K562 (cell line): ENCODE measurements around the gene MAP4K5. TPM values are rescaled to one million over a fixed set of nuclear protein-coding genes. Genes with fewer than 3 reads are reported as not detected.
A peak's percentile ranks its signal among the peaks of the same experiment; 100 is the strongest.

ENCODE experiments used
- ATAC-seq: fragments of 200-7000 bp; cut with Tn5 transposase; 3 replicates; pipeline ENCODE4 v1.9.1; 2020; ENCODE audit warnings: moderate library complexity
- BruUV-seq: library from RNA; stranded (reverse); fragments of 400-500 nt; replicated peaks from 2 replicates; lab custom pipeline; 2021; lab: Mats Ljungman, UMichigan
- CTCF ChIA-PET: fragments of 300-600 bp; formaldehyde crosslinking; extraction: SDS; loops from one replicate; lab custom pipeline; 2021; ENCODE audit warnings: low intra/inter-chr PET ratio; lab: Yijun Ruan, JAX
- POLR2A ChIA-PET: fragments of 300-600, 350-650 bp; sonication (Branson Sonifier 250); formaldehyde crosslinking; extraction: SDS; loops from one replicate; lab custom pipeline; 2021; ENCODE audit warnings: antibody characterized with exemption, inconsistent platforms; lab: Yijun Ruan, JAX
- DNase-seq, 4 experiments: peaks; one replicate each; pipeline versions ENCODE4 v3.0.0 to v3.0.0-alpha.2; 2011 to 2018; ENCODE audit warnings: low spot score in 3 of 4, mixed read lengths in 3 of 4; ENCODE audit errors: extremely low read depth in 1 of 4
- FAIRE-seq: peaks from 2 replicates; lab custom pipeline; 2011; peaks lifted over from hg19 to GRCh38; lab: Jason Lieb, UNC
- H2AFZ ChIP-seq: 2 replicates; pipeline ENCODE4 v1.6.0; 2011; ENCODE audit warnings: low read depth, low read length, control low read depth, inconsistent platforms
- H3K27ac ChIP-seq: fragments of 200-600 bp; 3 replicates; pipeline ENCODE4 v1.8.0; 2011; ENCODE audit warnings: low read depth, mild to moderate bottlenecking, control low read depth, inconsistent platforms, low read length, moderate library complexity, mixed read lengths; ENCODE audit errors: extremely low read depth
- H3K27me3 ChIP-seq, 2 experiments: fragments of 300-600 bp in 1 of 2; 2 replicates in 1 of 2; 3 replicates in 1 of 2; pipeline versions ENCODE4 v1.6.0 to v1.8.0; 2011; ENCODE audit warnings: inconsistent platforms in 2 of 2, low read length in 2 of 2, mild to moderate bottlenecking in 1 of 2, mixed read lengths in 1 of 2, moderate library complexity in 1 of 2; ENCODE audit not compliant: control insufficient read depth in 2 of 2, insufficient read depth in 2 of 2
- H3K36me3 ChIP-seq: fragments of 300-600 bp; 3 replicates; pipeline ENCODE4 v1.8.0; 2011; ENCODE audit warnings: mild to moderate bottlenecking, low read length, inconsistent platforms; ENCODE audit not compliant: control insufficient read depth, insufficient read depth
- H3K4me1 ChIP-seq, 2 experiments: fragments of 200-600 bp in 1 of 2; replicated peaks in 1 of 2; 2 replicates in 1 of 2; 3 replicates in 1 of 2; pipeline versions ENCODE4 v1.5.1 to v1.8.0; 2011; ENCODE audit warnings: inconsistent platforms in 2 of 2, low read length in 2 of 2, mild to moderate bottlenecking in 1 of 2, mixed read lengths in 1 of 2, moderate library complexity in 1 of 2; ENCODE audit not compliant: control insufficient read depth in 2 of 2, insufficient read depth in 2 of 2
- H3K4me2 ChIP-seq: 2 replicates; pipeline ENCODE4 v1.6.1; 2011; ENCODE audit warnings: low read length, control low read depth, inconsistent platforms, mixed read lengths; ENCODE audit not compliant: insufficient read depth
- H3K4me3 ChIP-seq: fragments of 200-600 bp; sonication (generic), shearing (Covaris generic); 2 replicates; pipeline ENCODE4 v1.5.1; 2016; ENCODE audit warnings: control low read depth, inconsistent platforms
- H3K79me2 ChIP-seq: fragments of 200-600 bp; 3 replicates; pipeline ENCODE4 v1.8.0; 2011; ENCODE audit warnings: low read length, inconsistent platforms; ENCODE audit not compliant: control insufficient read depth, insufficient read depth
- H3K9ac ChIP-seq, 2 experiments: 2 replicates each; pipeline versions ENCODE4 v1.6.0 to v1.6.1; 2011; ENCODE audit warnings: low read depth in 2 of 2, low read length in 2 of 2, control low read depth in 1 of 2, inconsistent platforms in 1 of 2, mild to moderate bottlenecking in 1 of 2, mixed read lengths in 1 of 2; ENCODE audit not compliant: insufficient read depth in 1 of 2
- H3K9me1 ChIP-seq: one replicate; pipeline ENCODE4 v1.6.0; 2011; ENCODE audit warnings: inconsistent platforms, mild to moderate bottlenecking, low read length, moderate library complexity; ENCODE audit not compliant: control insufficient read depth, insufficient read depth
- H3K9me3 ChIP-seq: replicated peaks from 2 replicates; pipeline ENCODE4 v1.5.1; 2011; ENCODE audit warnings: low read depth, low read length, inconsistent platforms; ENCODE audit not compliant: control insufficient read depth, insufficient read depth
- H4K20me1 ChIP-seq: replicated peaks from 2 replicates; pipeline ENCODE4 v1.6.1; 2011; ENCODE audit warnings: low read length, inconsistent platforms, mixed read lengths; ENCODE audit not compliant: control insufficient read depth, insufficient read depth
- FOSL1 ChIP-seq: fragments of 200-800 bp; sonication (Bioruptor generic); conservative IDR thresholded peaks from 2 replicates; pipeline ENCODE4 v1.6.1; 2016; ENCODE audit warnings: missing genetic modification characterization, missing compliant biosample characterization
- FOXA1 ChIP-seq: fragments of 450-650 bp; IDR thresholded peaks from 2 replicates; pipeline ENCODE4 v1.6.1; 2016; ENCODE audit warnings: mild to moderate bottlenecking, borderline replicate concordance
- GTF2A2 ChIP-seq: IDR thresholded peaks from 2 replicates; pipeline ENCODE4 v1.6.1; 2016; ENCODE audit warnings: mild to moderate bottlenecking, missing genetic modification characterization, missing compliant biosample characterization
- HEY1 ChIP-seq: fragments of 250-450 bp; sonication (Bioruptor Pico); IDR thresholded peaks from 2 replicates; pipeline ENCODE4 v1.5.0; 2020; ENCODE audit warnings: mild to moderate bottlenecking, moderate library complexity, borderline replicate concordance
- HMBOX1 ChIP-seq: sonication (generic); IDR thresholded peaks from 2 replicates; pipeline ENCODE4 v1.6.1; 2016
- HMGXB4 ChIP-seq: sonication (generic); formaldehyde crosslinking; IDR thresholded peaks from 2 replicates; pipeline ENCODE4 v1.8.1; 2023; ENCODE audit warnings: mild to moderate bottlenecking, missing genetic modification reagents
- HNRNPLL ChIP-seq: fragments of 200-400 bp; formaldehyde crosslinking; IDR thresholded peaks from 2 replicates; pipeline ENCODE4 v1.6.1; 2017; ENCODE audit warnings: low read length, low read depth, mild to moderate bottlenecking; ENCODE audit not compliant: poor library complexity, severe bottlenecking
- MYBL2 ChIP-seq, 2 experiments: fragments of 450-650 bp in 1 of 2; sonication (generic) in 1 of 2; formaldehyde crosslinking in 1 of 2; IDR thresholded peaks; 2 replicates each; pipeline versions ENCODE4 v1.6.1 to v1.8.1; 2017 to 2022; ENCODE audit warnings: borderline replicate concordance in 1 of 2, inconsistent platforms in 1 of 2, low read depth in 1 of 2, mild to moderate bottlenecking in 1 of 2, missing genetic modification reagents in 1 of 2, moderate library complexity in 1 of 2
- PML ChIP-seq: IDR thresholded peaks from 2 replicates; pipeline ENCODE4 v1.6.1; 2012; ENCODE audit warnings: low read length, inconsistent platforms
- POLR2H ChIP-seq: IDR thresholded peaks from 2 replicates; pipeline ENCODE4 v1.6.1; 2016; ENCODE audit warnings: missing genetic modification characterization, low read depth, mild to moderate bottlenecking, control low read depth, missing compliant biosample characterization, moderate library complexity
- SMARCC2 ChIP-seq: fragments of 450-650 bp; IDR thresholded peaks from 2 replicates; pipeline ENCODE4 v1.6.1; 2017; ENCODE audit warnings: antibody characterized with exemption, moderate library complexity, mild to moderate bottlenecking, low read depth
- TAF1 ChIP-seq: IDR thresholded peaks from 2 replicates; pipeline ENCODE4 v1.6.1; 2011; ENCODE audit warnings: mild to moderate bottlenecking, low read length, moderate library complexity; ENCODE audit not compliant: insufficient read depth, control insufficient read depth, severe bottlenecking; ENCODE audit errors: extremely low read depth
- TAF7 ChIP-seq: fragments of 450-650 bp; IDR thresholded peaks from 2 replicates; pipeline ENCODE4 v1.6.1; 2016; ENCODE audit warnings: missing genetic modification characterization, missing compliant biosample characterization
- TAF9B ChIP-seq: fragments of 450-650 bp; IDR thresholded peaks from 2 replicates; pipeline ENCODE4 v1.6.1; 2018; ENCODE audit warnings: mild to moderate bottlenecking; ENCODE audit not compliant: partially characterized antibody
- TAL1 ChIP-seq: fragments of 450-650 bp; IDR thresholded peaks from 2 replicates; pipeline ENCODE4 v1.6.1; 2016; ENCODE audit warnings: mild to moderate bottlenecking
- THRAP3 ChIP-seq: fragments of 450-650 bp; IDR thresholded peaks from 2 replicates; pipeline ENCODE4 v1.6.1; 2016; ENCODE audit warnings: mild to moderate bottlenecking, inconsistent platforms, borderline replicate concordance
- ZNF263 ChIP-seq: sonication (generic); formaldehyde crosslinking; IDR thresholded peaks from 2 replicates; pipeline ENCODE4 v1.8.0; 2022; ENCODE audit warnings: mild to moderate bottlenecking, missing genetic modification reagents, borderline replicate concordance
- WGBS: fragments of 100-300 bp; shearing (Covaris generic); methylation state at CpG from one replicate; pipeline ENCODE4 v1.1.6; 2016; ENCODE audit warnings: low coverage, mixed read lengths; ENCODE audit not compliant: insufficient coverage; ENCODE audit errors: missing lambda C conversion rate; 5-methylcytosine and 5-hydroxymethylcytosine counted together
- in situ Hi-C: fragments of 300-500 bp; cut with MboI; formaldehyde crosslinking; loops from 4 replicates; pipeline ENCODE4 v1.15.0; 2018; ENCODE audit warnings: inconsistent platforms, mixed read lengths
- intact Hi-C: fragments of 100-400 bp; cut with micrococcal nuclease; formaldehyde crosslinking; loops from 2 replicates; pipeline ENCODE4 v1.14.2; 2022
- polyA plus RNA-seq, 8 experiments: library from polyadenylated mRNA; depleted of rRNA in 4 of 8; stranded (reverse) in 5 of 8; unstranded in 3 of 8; fragments of >200 nt; fragmentation: Nextera tagmentation in 2 of 8; fragmentation: Illumina TruSeq in 1 of 8; extraction: Ambion mirVana in 2 of 8; extraction: Trizol in 1 of 8; gene quantifications; 2 replicates each; pipeline versions ENCODE4 v1.2.1 to v1.2.3, GENCODE V29; 2011 to 2014; ENCODE audit warnings: inconsistent platforms in 1 of 8, missing spikeins in 1 of 8
- total RNA-seq, 7 experiments: library from RNA; depleted of rRNA in 6 of 7; stranded (reverse); fragments of >200 nt in 6 of 7; fragmentation: Illumina TruSeq in 2 of 7; extraction: Trizol in 2 of 7; gene quantifications; 2 replicates each; pipeline versions ENCODE4 v1.2.1 to v1.2.3, GENCODE V29; 2011 to 2021; ENCODE audit warnings: low replicate concordance in 1 of 7
- TF ChIP-seq, protein P1 (sequence below), 2 experiments: fragments of 450-650 bp in 1 of 2; sonication (generic) in 1 of 2; formaldehyde crosslinking in 1 of 2; IDR thresholded peaks in 1 of 2; conservative IDR thresholded peaks in 1 of 2; 2 replicates each; pipeline versions ENCODE4 v1.6.1 to v1.8.1; 2016 to 2023; ENCODE audit warnings: mild to moderate bottlenecking in 2 of 2, moderate library complexity in 2 of 2, inconsistent platforms in 1 of 2, missing genetic modification reagents in 1 of 2

The MAP4K5 gene
- total and polyA plus RNA-seq, 9 of the 15 experiments (the other 6 are each of a cell fraction or from before 2014, with no cell fraction given), result 5.9 to 29.4 (median 18.0) TPM

DNA sequence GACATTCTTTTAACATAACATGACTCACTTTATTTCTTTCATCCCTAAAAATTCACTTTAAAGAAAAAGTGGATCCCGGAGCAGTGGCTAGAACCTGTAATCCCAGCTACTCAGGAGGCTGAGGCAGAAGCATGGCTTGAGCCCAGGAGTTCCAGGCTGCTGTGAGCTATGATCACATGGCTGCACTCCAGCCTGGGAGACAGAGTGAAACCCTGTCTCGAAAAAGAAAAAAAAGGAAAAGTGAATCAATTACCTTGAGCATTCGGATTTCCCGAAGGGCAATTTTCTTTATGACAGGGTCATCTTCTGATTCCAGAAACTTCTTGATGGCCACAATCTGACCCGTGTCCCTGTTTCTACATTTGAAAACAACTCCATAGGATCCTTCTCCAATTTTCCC, 136.9 kb downstream of the MAP4K5 start:
- Histone ChIP-seq H3K27ac (peak overlapping the region; percentile 19; the same call in 1 of the 3 replicates), H4K20me1 (no peaks in the 10 kb centered on the region), H3K4me2 (peak overlapping the region; percentile 84), H2AFZ (peak overlapping the region; percentile 62), H3K9me1 (no peaks in the 10 kb centered on the region), H3K9me3 (no peaks in the 10 kb centered on the region), H3K4me3 (peak overlapping the region; percentile 60), H3K79me2 (peaks cover 24% of the 10 kb centered on the region), H3K36me3 (peaks cover 11% of the 10 kb centered on the region; the same call in 1 of the 3 replicates), H3K9ac (peak overlapping the region; percentile 2 to 86; a peak in 3 of 4 replicates), H3K4me1 (peaks cover 5 to 15% of the 10 kb centered on the region in 2 experiments; a peak in 4 of 5 replicates), H3K27me3 (no peaks in the 10 kb centered on the region)
- ChIA-PET CTCF (no interaction called here), POLR2A (interaction anchor here (1.1 kb wide), 1 partner anchor 13 kb away, joined by 3 read pairs; no protein-coding TSS in a partner anchor)
- FAIRE-seq (no peak), ATAC-seq (no peak), DNase-seq (peak in 1 of 4 experiments; percentile 6)
- in situ Hi-C loops, result no loop called here
- WGBS, result 3% methylated on average over 5 of the region's 5 CpGs
- intact Hi-C loops, result loop anchor here (2.0 to 5.0 kb wide), 2 partner anchors 53 to 137 kb away; partner anchors contain the start of gene MAP4K5
- BruUV-seq, result TSS peak; percentile 41
- TF ChIP-seq TAF9B, result no peak
- no peak for TF ChIP-seq MYBL2 (IDR thresholded peaks at IDR 0.05; ENCODE audit: low read depth)
- TF ChIP-seq MYBL2 (CRISPR knock-in tag; IDR thresholded peaks at IDR 0.05; ENCODE audit: borderline replicate concordance), result no peak
- TF ChIP-seq HEY1 (CRISPR knock-in tag), result no peak
- TF ChIP-seq HMGXB4, result no peak
- no peak for TF ChIP-seq HNRNPLL
- no peak for TF ChIP-seq GTF2A2 (tag)
- TF ChIP-seq, protein P1, sequence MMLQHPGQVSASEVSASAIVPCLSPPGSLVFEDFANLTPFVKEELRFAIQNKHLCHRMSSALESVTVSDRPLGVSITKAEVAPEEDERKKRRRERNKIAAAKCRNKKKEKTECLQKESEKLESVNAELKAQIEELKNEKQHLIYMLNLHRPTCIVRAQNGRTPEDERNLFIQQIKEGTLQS (IDR thresholded peaks at IDR 0.05), result no peak
- TF ChIP-seq, protein P1 (CRISPR knock-in tag; conservative IDR thresholded peaks at IDR 0.05), result no peak
- no peak for TF ChIP-seq POLR2H (tag)
- no peak for TF ChIP-seq TAF1
- no peak for TF ChIP-seq ZNF263 (CRISPR knock-in tag)
- TF ChIP-seq SMARCC2, result no peak
- TF ChIP-seq TAF7 (tag), result no peak
- TF ChIP-seq THRAP3, result no peak
- TF ChIP-seq FOSL1, result no peak
- no peak for TF ChIP-seq TAL1
- TF ChIP-seq PML, result no peak
- no peak for TF ChIP-seq HMBOX1
- TF ChIP-seq FOXA1, result no peak
